ENCODE measurements around the gene AVPI1. TPM values are rescaled to one million over a fixed set of nuclear protein-coding genes. Genes with fewer than 3 reads are reported as not detected.

Gene AVPI1
- total and polyA plus RNA-seq, 2 experiments from 2014 or later = 7.4 to 7.6 TPM

- TF ChIP-seq, protein P1, sequence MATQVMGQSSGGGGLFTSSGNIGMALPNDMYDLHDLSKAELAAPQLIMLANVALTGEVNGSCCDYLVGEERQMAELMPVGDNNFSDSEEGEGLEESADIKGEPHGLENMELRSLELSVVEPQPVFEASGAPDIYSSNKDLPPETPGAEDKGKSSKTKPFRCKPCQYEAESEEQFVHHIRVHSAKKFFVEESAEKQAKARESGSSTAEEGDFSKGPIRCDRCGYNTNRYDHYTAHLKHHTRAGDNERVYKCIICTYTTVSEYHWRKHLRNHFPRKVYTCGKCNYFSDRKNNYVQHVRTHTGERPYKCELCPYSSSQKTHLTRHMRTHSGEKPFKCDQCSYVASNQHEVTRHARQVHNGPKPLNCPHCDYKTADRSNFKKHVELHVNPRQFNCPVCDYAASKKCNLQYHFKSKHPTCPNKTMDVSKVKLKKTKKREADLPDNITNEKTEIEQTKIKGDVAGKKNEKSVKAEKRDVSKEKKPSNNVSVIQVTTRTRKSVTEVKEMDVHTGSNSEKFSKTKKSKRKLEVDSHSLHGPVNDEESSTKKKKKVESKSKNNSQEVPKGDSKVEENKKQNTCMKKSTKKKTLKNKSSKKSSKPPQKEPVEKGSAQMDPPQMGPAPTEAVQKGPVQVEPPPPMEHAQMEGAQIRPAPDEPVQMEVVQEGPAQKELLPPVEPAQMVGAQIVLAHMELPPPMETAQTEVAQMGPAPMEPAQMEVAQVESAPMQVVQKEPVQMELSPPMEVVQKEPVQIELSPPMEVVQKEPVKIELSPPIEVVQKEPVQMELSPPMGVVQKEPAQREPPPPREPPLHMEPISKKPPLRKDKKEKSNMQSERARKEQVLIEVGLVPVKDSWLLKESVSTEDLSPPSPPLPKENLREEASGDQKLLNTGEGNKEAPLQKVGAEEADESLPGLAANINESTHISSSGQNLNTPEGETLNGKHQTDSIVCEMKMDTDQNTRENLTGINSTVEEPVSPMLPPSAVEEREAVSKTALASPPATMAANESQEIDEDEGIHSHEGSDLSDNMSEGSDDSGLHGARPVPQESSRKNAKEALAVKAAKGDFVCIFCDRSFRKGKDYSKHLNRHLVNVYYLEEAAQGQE (IDR thresholded peaks at IDR 0.05; ENCODE audit: unreplicated experiment) = no peak
Measured at GRCh38 chr10:97686962-97687784, at the start of gene AVPI1 (continued).

DNA sequence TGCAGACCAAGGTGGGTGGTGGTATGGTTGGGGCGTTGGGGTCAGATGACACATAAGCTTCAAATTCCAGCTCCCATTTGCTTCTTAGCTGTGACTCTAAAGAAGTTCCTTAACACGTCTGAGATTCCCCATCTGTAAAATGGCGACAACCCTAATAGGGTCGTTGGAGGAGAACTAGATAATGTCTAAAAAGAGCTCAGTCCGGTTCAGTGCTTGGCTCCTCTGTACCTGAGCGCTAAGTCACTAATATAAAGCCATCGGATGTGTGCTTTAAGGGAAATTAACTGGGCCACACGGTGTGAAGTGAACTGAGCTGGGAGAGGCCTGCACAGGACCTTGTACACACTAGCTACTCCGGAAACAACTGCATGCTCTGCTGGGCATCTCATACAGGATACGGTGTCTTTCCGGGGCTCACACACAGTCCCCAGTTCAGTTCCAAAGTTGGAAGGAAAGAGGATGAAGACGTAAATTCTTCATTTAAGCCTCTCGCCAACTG is 49.4 kb upstream of the AVPI1 start:
- Histone ChIP-seq H3K4me3 (no peak overlapping the region), H3K4me2 (no peak overlapping the region), H3K27me3 (ENCODE audit: insufficient read depth) (peaks cover 27% of the 10 kb centered on the region), H3K4me1 (ENCODE audit: insufficient read depth) (peaks cover 6% of the 10 kb centered on the region), H3F3A (replicated peaks; ENCODE audit: low read depth) (no peaks in the 10 kb centered on the region), H3K9me2 (ENCODE audit: insufficient read depth) (peaks cover 10% of the 10 kb centered on the region; the same call in 1 of the 2 replicates), H4K20me1 (replicated peaks; ENCODE audit: insufficient read depth) (peaks cover 18% of the 10 kb centered on the region), H3K79me2 (replicated peaks; ENCODE audit: insufficient read depth) (peaks cover 42% of the 10 kb centered on the region), H3K27ac (ENCODE audit: low read depth) (no peak overlapping the region), H2AFZ (peak overlapping the region; percentile 77; the same call in 1 of the 2 replicates), H3K36me3 (ENCODE audit: insufficient read depth) (peaks cover 4% of the 10 kb centered on the region; the same call in 1 of the 2 replicates)
- Mint-ChIP-seq H3K4me3 (peak overlapping the region; percentile 87), H3K4me1 (peaks cover 11% of the 10 kb centered on the region), H3K36me3 (ENCODE audit: low read depth) (peaks cover 52% of the 10 kb centered on the region), H3K27ac (peak overlapping the region; percentile 96; the same call in 1 of the 2 replicates), H3K27me3 (ENCODE audit: insufficient read depth, low read depth, poor library complexity) (peaks cover 29% of the 10 kb centered on the region), H3K9me3 (peaks cover 16% of the 10 kb centered on the region)
- TF ChIP-seq, protein P2, sequence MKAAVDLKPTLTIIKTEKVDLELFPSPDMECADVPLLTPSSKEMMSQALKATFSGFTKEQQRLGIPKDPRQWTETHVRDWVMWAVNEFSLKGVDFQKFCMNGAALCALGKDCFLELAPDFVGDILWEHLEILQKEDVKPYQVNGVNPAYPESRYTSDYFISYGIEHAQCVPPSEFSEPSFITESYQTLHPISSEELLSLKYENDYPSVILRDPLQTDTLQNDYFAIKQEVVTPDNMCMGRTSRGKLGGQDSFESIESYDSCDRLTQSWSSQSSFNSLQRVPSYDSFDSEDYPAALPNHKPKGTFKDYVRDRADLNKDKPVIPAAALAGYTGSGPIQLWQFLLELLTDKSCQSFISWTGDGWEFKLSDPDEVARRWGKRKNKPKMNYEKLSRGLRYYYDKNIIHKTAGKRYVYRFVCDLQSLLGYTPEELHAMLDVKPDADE (IDR thresholded peaks at IDR 0.05) = 0 out of 2 replicates have a peak, but pooled peaks have one; percentile 9
- no peak for TF ChIP-seq JUNB (IDR thresholded peaks at IDR 0.05; ENCODE audit: unreplicated experiment)
- no peak for TF ChIP-seq EZH2 (IDR thresholded peaks at IDR 0.05; ENCODE audit: low read depth, unreplicated experiment)
- TF ChIP-seq ZNF114 (CRISPR knock-in tag; IDR thresholded peaks at IDR 0.05) = no peak
- no peak for TF ChIP-seq NANOG (IDR thresholded peaks at IDR 0.05; ENCODE audit: borderline replicate concordance)
- TF ChIP-seq, protein P1 (IDR thresholded peaks at IDR 0.05; ENCODE audit: unreplicated experiment) = no peak
- TF ChIP-seq STAT1 (IDR thresholded peaks at IDR 0.05; ENCODE audit: unreplicated experiment) = no peak
- DNase-seq (ENCODE audit: low spot score) = no peak
- ATAC-seq = peak; percentile 11

Data from GM23338 (cell line).